ENCODE measurements around the gene COQ5.

The COQ5 gene

GRCh38 chr12:120465756-120466155 is 63.2 kb downstream of the COQ5 start:
- no peaks in the 10 kb centered on the region for H3K27me3 ChIP-seq (ENCODE audit: insufficient read depth, low read depth, severe bottlenecking)
- DNase-seq: no peak
- H3K4me3 ChIP-seq (ENCODE audit: low read depth, low read length): no peak overlapping the region
- peaks cover 72% of the 10 kb centered on the region for H3K36me3 ChIP-seq
- no peak for TF ChIP-seq CTCF (IDR thresholded peaks at IDR 0.05; ENCODE audit: low read depth, low read length)
- no peaks in the 10 kb centered on the region for H3K9me3 ChIP-seq (ENCODE audit: severe bottlenecking)
- no peak overlapping the region for H3K27ac ChIP-seq

GRCh38 chr12:120463712-120464111 is 65.2 kb downstream of the COQ5 start:
- DNase-seq: no peak
- H3K4me3 ChIP-seq (ENCODE audit: low read depth, low read length): no peak overlapping the region
- no peak overlapping the region for H3K27ac ChIP-seq
- H3K27me3 ChIP-seq (ENCODE audit: insufficient read depth, low read depth, severe bottlenecking): no peaks in the 10 kb centered on the region
- no peaks in the 10 kb centered on the region for H3K9me3 ChIP-seq (ENCODE audit: severe bottlenecking)
- TF ChIP-seq CTCF (IDR thresholded peaks at IDR 0.05; ENCODE audit: low read depth, low read length): no peak
- H3K36me3 ChIP-seq: peaks cover 92% of the 10 kb centered on the region

GRCh38 chr12:120462099-120462640 is 66.8 kb downstream of the COQ5 start:
- Histone ChIP-seq H3K9me3 (ENCODE audit: severe bottlenecking) (no peaks in the 10 kb centered on the region), H3K4me3 (ENCODE audit: low read depth, low read length) (no peak overlapping the region), H3K27me3 (ENCODE audit: insufficient read depth, low read depth, severe bottlenecking) (no peaks in the 10 kb centered on the region), H3K36me3 (peaks cover 98% of the 10 kb centered on the region), H3K27ac (no peak overlapping the region)
- no peak for TF ChIP-seq CTCF (IDR thresholded peaks at IDR 0.05; ENCODE audit: low read depth, low read length)
- no peak for DNase-seq

GRCh38 chr12:120460157-120460556 is 68.8 kb downstream of the COQ5 start:
- peaks cover 98% of the 10 kb centered on the region for H3K36me3 ChIP-seq
- H3K4me3 ChIP-seq (ENCODE audit: low read depth, low read length): no peak overlapping the region
- H3K27ac ChIP-seq: no peak overlapping the region
- no peak for TF ChIP-seq CTCF (IDR thresholded peaks at IDR 0.05; ENCODE audit: low read depth, low read length)
- no peak for DNase-seq
- H3K9me3 ChIP-seq (ENCODE audit: severe bottlenecking): no peaks in the 10 kb centered on the region
- H3K27me3 ChIP-seq (ENCODE audit: insufficient read depth, low read depth, severe bottlenecking): no peaks in the 10 kb centered on the region

GRCh38 chr12:120457133-120457532 is 71.8 kb downstream of the COQ5 start:
- no peak for DNase-seq
- Histone ChIP-seq H3K36me3 (peaks cover 97% of the 10 kb centered on the region), H3K9me3 (ENCODE audit: severe bottlenecking) (no peaks in the 10 kb centered on the region), H3K4me3 (ENCODE audit: low read depth, low read length) (no peak overlapping the region), H3K27ac (no peak overlapping the region), H3K27me3 (ENCODE audit: insufficient read depth, low read depth, severe bottlenecking) (no peaks in the 10 kb centered on the region)
- TF ChIP-seq CTCF (IDR thresholded peaks at IDR 0.05; ENCODE audit: low read depth, low read length): peak; percentile 60

GRCh38 chr12:120455302-120455701 is 73.7 kb downstream of the COQ5 start:
- DNase-seq: no peak
- Histone ChIP-seq H3K27me3 (ENCODE audit: insufficient read depth, low read depth, severe bottlenecking) (no peaks in the 10 kb centered on the region), H3K9me3 (ENCODE audit: severe bottlenecking) (no peaks in the 10 kb centered on the region), H3K4me3 (ENCODE audit: low read depth, low read length) (no peak overlapping the region), H3K36me3 (peaks cover 94% of the 10 kb centered on the region), H3K27ac (no peak overlapping the region)
- no peak for TF ChIP-seq CTCF (IDR thresholded peaks at IDR 0.05; ENCODE audit: low read depth, low read length)

Data from WERI-Rb-1 (cell line).